Endothelial cell of umbilical vein (primary cell): Measurements from ENCODE around the gene MORN5.

Source experiments
- CTCF ChIP-seq, 2 donors: IDR thresholded peaks; 1 replicate in 1 of 2; 2 replicates in 1 of 2; pipeline ENCODE4 v1.5.1; 2011; ENCODE audit warnings: low read length in 2 of 2, mild to moderate bottlenecking in 2 of 2, moderate library complexity in 2 of 2, control low read depth in 1 of 2, inconsistent platforms in 1 of 2, low read depth in 1 of 2; ENCODE audit not compliant: insufficient read depth in 1 of 2; ENCODE audit errors: extremely low read depth in 1 of 2
- POLR2A ChIP-seq: IDR thresholded peaks from 2 replicates; pipeline ENCODE4 v1.6.1; 2012; ENCODE audit warnings: low read depth, mild to moderate bottlenecking, control low read depth, low read length

- TF ChIP-seq POLR2A (peak; percentile 90), CTCF (IDR thresholded peaks at IDR 0.05; ENCODE audit: extremely low read depth in 1 of 2, insufficient read depth in 1 of 2, low read depth in 1 of 2, low read length in 2 of 2) (no peak)
Observed at GRCh38 chr9:122159026-122159924, at the start of gene MORN5, which contains the start of gene NDUFA8.
